Activated CD8-positive, alpha-beta memory T cell treated with anti-CD3 and anti-CD28 coated beads, Interleukin-2, amount 10 ng/mL, durations not matched to agents 7 days and 5 days (primary cell): ENCODE measurements around the gene TMEM200B. TPM values are rescaled to one million over a fixed set of nuclear protein-coding genes. Genes with fewer than 3 reads are reported as not detected.
"Not testable (repeated sequence)": the region's sequence is repeated elsewhere in the genome, so short reads cannot be mapped to it uniquely, and the experiment has no call there.

ENCODE experiments used
- ATAC-seq: fragments of 150-1000 bp; cut with Tn5 transposase; one replicate; pipeline ENCODE4 v1.10.0; 2021; ENCODE audit warnings: moderate library complexity
- CTCF ChIA-PET: fragments of 350-600 bp; sonication (Branson Sonifier 250); formaldehyde crosslinking; loops from one replicate; lab custom pipeline; 2021; ENCODE audit warnings: antibody characterized with exemption; lab: Charles Lee
- DNase-seq: peaks from one replicate; pipeline ENCODE4 v3.0.0-alpha.2; 2020
- H3K27ac Mint-ChIP-seq: one replicate; pipeline ENCODE4 v1.8.0; 2021; ENCODE audit warnings: mild to moderate bottlenecking, mixed read lengths
- H3K27me3 Mint-ChIP-seq: one replicate; pipeline ENCODE4 v1.8.0; 2021; ENCODE audit warnings: mixed read lengths
- H3K36me3 Mint-ChIP-seq: one replicate; pipeline ENCODE4 v1.8.0; 2021; ENCODE audit warnings: mild to moderate bottlenecking, mixed read lengths
- H3K4me1 Mint-ChIP-seq: one replicate; pipeline ENCODE4 v1.8.0; 2021; ENCODE audit warnings: mixed read lengths
- H3K4me3 Mint-ChIP-seq: one replicate; pipeline ENCODE4 v1.8.0; 2021; ENCODE audit warnings: mild to moderate bottlenecking, moderate library complexity, mixed read lengths
- H3K9me3 Mint-ChIP-seq: one replicate; pipeline ENCODE4 v1.8.0; 2022; ENCODE audit warnings: low read depth, mixed read lengths
- total RNA-seq, 2 experiments: library from RNA; stranded (reverse); gene quantifications; one replicate each; pipeline ENCODE4 v1.2.3, GENCODE V29; 2021

TMEM200B gene
- total RNA-seq, 2 experiments from 2014 or later: 0.09 TPM; not detected in 1

- no peak overlapping the region for H3K4me3 Mint-ChIP-seq
- ATAC-seq (no peak), DNase-seq (no peak)
- no peaks in the 10 kb centered on the region for H3K27me3 Mint-ChIP-seq
- H3K4me1 Mint-ChIP-seq: peaks cover 7% of the 10 kb centered on the region
- no peaks in the 10 kb centered on the region for H3K9me3 Mint-ChIP-seq
- no peak overlapping the region for H3K27ac Mint-ChIP-seq
- H3K36me3 Mint-ChIP-seq: peaks cover 58% of the 10 kb centered on the region
- CTCF ChIA-PET: interaction anchor here (0.6 to 1.3 kb wide), 2 partner anchors 10 to 20 kb away, joined by 3 to 5 read pairs; no protein-coding TSS in a partner anchor
Observed at GRCh38 chr1:29156543-29157268, 33.0 kb upstream of the TMEM200B start.

GRCh38 chr1:29152046-29152805, 28.5 kb upstream of the TMEM200B start:
- Mint-ChIP-seq H3K4me1 (no peaks in the 10 kb centered on the region), H3K4me3 (no peak overlapping the region), H3K36me3 (peaks cover 73% of the 10 kb centered on the region), H3K27me3 (no peaks in the 10 kb centered on the region), H3K27ac (no peak overlapping the region), H3K9me3 (no peaks in the 10 kb centered on the region)
- ATAC-seq: no peak
- no peak for DNase-seq
- CTCF ChIA-PET: interaction anchor here (0.7 to 1.4 kb wide), 3 partner anchors 19 to 276 kb away, joined by 3 to 4 read pairs (median 3); no protein-coding TSS in a partner anchor

- H3K4me1 Mint-ChIP-seq, DNase-seq, H3K27ac Mint-ChIP-seq, H3K4me3 Mint-ChIP-seq, H3K9me3 Mint-ChIP-seq, ATAC-seq, H3K27me3 Mint-ChIP-seq: not testable (repeated sequence)
- CTCF ChIA-PET: interaction anchor here (0.9 kb wide), 1 partner anchor 52 kb away, joined by 3 read pairs; no protein-coding TSS in a partner anchor
- H3K36me3 Mint-ChIP-seq: peaks cover 82% of the 10 kb centered on the region
Observed at GRCh38 chr1:29150346-29150745, 26.6 kb upstream of the TMEM200B start.

GRCh38 chr1:29148656-29149491, 25.2 kb upstream of the TMEM200B start:
- DNase-seq: no peak
- H3K27me3 Mint-ChIP-seq: no peaks in the 10 kb centered on the region
- CTCF ChIA-PET: no interaction called here
- H3K36me3 Mint-ChIP-seq: peaks cover 80% of the 10 kb centered on the region
- H3K4me3 Mint-ChIP-seq: no peak overlapping the region
- no peak overlapping the region for H3K27ac Mint-ChIP-seq
- ATAC-seq: no peak
- no peaks in the 10 kb centered on the region for H3K9me3 Mint-ChIP-seq
- H3K4me1 Mint-ChIP-seq: no peaks in the 10 kb centered on the region

DNA sequence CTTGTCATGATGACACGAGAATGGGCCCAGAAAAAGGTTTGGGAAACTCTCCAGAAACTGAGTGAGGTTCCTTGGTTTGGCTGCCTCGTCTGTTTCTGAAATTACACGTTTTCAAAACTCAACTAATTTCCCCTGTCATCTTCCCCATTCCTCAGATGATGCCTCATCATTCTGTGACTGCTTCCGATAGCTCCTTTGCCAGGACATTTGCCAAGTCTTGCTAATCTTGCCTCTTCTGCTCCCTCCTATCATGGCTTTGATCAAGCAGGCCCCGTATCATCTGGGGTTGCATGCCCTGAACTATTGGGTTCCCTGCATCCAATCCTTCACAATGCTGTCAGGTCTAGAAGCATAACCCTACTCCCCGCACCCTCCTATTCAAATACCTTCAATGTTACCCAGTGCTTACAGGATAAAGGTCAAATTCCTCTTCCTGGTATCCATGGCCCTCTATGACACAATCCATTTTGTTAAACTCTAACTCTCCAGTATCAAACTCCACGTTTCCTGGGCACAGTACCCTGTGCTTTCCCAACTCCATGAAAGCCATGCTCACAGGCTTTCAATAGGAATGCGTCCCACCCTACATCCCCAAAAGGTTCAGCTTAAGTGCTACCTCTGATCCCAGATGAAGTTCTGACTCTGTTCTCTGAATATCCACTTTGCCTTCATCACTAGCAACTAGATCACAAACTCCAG, 22.2 kb upstream of the TMEM200B start:
- ATAC-seq: no peak
- Mint-ChIP-seq H3K4me1 (no peaks in the 10 kb centered on the region), H3K9me3 (no peaks in the 10 kb centered on the region), H3K27ac (no peak overlapping the region), H3K36me3 (peaks cover 64% of the 10 kb centered on the region), H3K27me3 (no peaks in the 10 kb centered on the region), H3K4me3 (no peak overlapping the region)
- CTCF ChIA-PET: interaction anchor here (1.4 kb wide), 1 partner anchor 57 kb away, joined by 3 read pairs; no protein-coding TSS in a partner anchor
- no peak for DNase-seq

GRCh38 chr1:29144178-29144577, 20.5 kb upstream of the TMEM200B start:
- CTCF ChIA-PET: no interaction called here
- Mint-ChIP-seq H3K9me3 (no peaks in the 10 kb centered on the region), H3K27ac (no peak overlapping the region), H3K36me3 (peaks cover 49% of the 10 kb centered on the region), H3K4me1 (no peaks in the 10 kb centered on the region), H3K27me3 (no peaks in the 10 kb centered on the region), H3K4me3 (no peak overlapping the region)
- ATAC-seq (no peak), DNase-seq (no peak)

- no peak overlapping the region for H3K4me3 Mint-ChIP-seq
- H3K36me3 Mint-ChIP-seq: peaks cover 35% of the 10 kb centered on the region
- H3K27me3 Mint-ChIP-seq: no peaks in the 10 kb centered on the region
- no peak overlapping the region for H3K27ac Mint-ChIP-seq
- no peaks in the 10 kb centered on the region for H3K9me3 Mint-ChIP-seq
- CTCF ChIA-PET: no interaction called here
- DNase-seq: no peak
- ATAC-seq: no peak
- H3K4me1 Mint-ChIP-seq: no peaks in the 10 kb centered on the region
Observed at GRCh38 chr1:29142714-29143113, 19.0 kb upstream of the TMEM200B start.

DNA sequence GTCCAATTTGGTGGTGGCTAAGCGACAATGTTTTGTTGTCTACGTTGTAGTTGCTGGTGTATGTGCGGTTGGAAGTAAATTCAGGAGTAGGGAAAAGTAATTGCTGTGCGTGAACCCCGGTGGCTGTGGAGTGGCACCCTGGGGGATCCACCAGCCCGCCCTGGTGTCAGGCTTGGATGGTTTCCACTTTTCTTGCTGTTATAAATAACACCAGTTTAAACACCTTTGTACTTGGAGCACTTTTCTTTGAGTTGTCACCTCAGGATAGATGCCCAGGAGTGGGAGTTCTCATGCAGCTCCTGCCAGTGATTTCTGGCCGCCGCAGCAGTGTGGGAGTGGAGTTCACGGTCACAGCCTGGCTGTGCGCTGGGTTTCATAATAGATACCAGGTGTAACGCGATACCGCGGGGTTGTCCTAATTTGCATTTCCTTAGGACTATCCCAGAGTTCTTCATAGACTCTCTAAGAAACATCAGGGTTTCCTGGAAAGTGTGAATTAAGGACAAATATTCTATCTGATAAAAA, 12.8 kb upstream of the TMEM200B start:
- peaks cover 25% of the 10 kb centered on the region for H3K27me3 Mint-ChIP-seq
- H3K9me3 Mint-ChIP-seq: no peaks in the 10 kb centered on the region
- no peaks in the 10 kb centered on the region for H3K36me3 Mint-ChIP-seq
- peaks cover 4% of the 10 kb centered on the region for H3K4me1 Mint-ChIP-seq
- no peak for ATAC-seq
- no peak overlapping the region for H3K4me3 Mint-ChIP-seq
- no peak for DNase-seq
- no peak overlapping the region for H3K27ac Mint-ChIP-seq
- CTCF ChIA-PET: interaction anchor here (0.9 kb wide), 1 partner anchor 16 kb away, joined by 3 read pairs; no protein-coding TSS in a partner anchor

DNA sequence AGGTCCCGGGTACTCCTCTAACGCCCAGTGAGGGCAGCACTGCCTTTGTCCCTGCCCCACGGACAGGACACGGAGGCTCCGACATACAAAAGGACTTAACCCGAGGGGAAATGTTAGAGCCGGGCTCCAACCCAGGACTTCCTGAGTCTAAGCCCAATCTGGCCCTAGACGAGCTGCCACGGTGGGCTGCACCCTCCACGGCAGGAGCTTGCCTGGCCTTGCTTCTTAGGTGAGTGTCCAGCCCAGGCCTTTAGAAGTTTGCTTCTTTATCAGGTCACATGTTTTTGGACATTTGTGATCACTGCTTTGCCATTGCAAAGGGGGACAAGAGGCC, 11.0 kb upstream of the TMEM200B start:
- Mint-ChIP-seq H3K4me1 (peaks cover 4% of the 10 kb centered on the region), H3K27me3 (peaks cover 32% of the 10 kb centered on the region), H3K9me3 (no peaks in the 10 kb centered on the region), H3K4me3 (no peak overlapping the region), H3K36me3 (no peaks in the 10 kb centered on the region), H3K27ac (no peak overlapping the region)
- DNase-seq (no peak), ATAC-seq (no peak)
- CTCF ChIA-PET: interaction anchor here (0.7 kb wide), 1 partner anchor 68 kb away, joined by 4 read pairs; no protein-coding TSS in a partner anchor

DNA sequence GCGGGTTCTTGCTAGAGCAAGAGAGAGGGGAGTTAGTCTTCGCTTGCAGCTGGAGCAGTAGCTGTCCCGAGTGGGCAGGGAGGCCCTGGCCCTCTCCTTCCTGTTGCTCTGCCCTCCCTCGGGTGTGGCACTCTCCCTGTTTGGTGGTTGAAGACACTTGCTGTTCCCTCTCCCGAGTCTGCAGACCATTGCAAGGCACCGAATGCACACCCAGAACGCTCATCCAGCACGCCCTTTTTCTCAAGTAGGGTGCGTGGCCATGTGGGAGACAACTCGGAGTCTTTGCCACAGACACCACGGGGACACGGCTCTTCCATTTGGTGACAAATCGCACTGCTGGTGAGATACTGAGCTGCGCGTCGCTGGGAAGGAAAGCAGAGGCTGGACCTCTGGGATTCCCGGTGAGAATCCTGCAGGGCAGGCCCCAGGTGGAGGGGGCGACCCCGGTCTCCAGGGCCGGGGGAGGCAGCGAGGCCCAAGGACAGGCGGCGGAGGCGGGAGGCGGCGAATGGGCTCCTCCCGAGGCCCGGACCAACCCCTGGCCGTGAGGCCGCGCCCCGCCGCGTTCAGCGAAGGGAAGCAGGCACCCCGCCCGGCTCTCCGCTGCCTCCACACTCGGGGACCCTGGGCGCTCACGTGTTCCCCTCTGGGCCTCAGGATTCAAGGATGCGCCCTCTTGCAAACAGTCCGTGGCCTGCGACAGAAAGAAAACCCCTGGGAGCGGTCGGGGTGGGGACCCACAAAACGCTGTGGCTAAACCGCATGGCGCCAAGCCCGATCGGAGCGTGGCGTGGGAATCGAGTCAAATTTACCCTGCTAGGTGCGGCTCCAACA, 10.4 kb upstream of the TMEM200B start:
- Mint-ChIP-seq H3K27me3 (peaks cover 32% of the 10 kb centered on the region), H3K36me3 (no peaks in the 10 kb centered on the region), H3K4me3 (no peak overlapping the region), H3K27ac (no peak overlapping the region), H3K9me3 (no peaks in the 10 kb centered on the region), H3K4me1 (peaks cover 4% of the 10 kb centered on the region)
- ATAC-seq (peak; percentile 16), DNase-seq (no peak)
- CTCF ChIA-PET: no interaction called here

DNA sequence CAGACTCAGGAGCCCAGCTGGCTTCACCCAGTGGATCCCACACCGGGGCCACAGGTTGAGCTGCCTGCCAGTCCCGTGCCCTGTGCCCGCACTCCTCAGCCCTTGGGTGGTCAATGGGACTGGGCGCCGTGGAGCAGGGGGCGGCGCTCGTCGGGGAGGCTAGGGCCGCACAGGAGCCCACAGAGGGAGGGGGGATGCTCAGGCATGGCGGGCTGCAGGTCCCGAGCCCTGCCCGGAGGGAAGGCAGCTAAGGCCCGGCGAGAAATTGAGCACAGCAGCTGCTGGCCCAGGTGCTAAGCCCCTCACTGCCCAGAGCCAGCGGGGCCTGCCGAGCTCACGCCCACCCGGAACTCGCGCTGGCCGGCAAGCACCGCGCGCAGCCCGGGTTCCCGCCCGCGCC, 7.4 kb upstream of the TMEM200B start:
- H3K4me1 Mint-ChIP-seq, H3K9me3 Mint-ChIP-seq, H3K36me3 Mint-ChIP-seq, DNase-seq, ATAC-seq, H3K27ac Mint-ChIP-seq, CTCF ChIA-PET, H3K4me3 Mint-ChIP-seq: not testable (repeated sequence)
- H3K27me3 Mint-ChIP-seq: peaks cover 41% of the 10 kb centered on the region

GRCh38 chr1:29129916-29130315, 6.2 kb upstream of the TMEM200B start:
- DNase-seq (no peak), ATAC-seq (no peak)
- Mint-ChIP-seq H3K27me3 (peaks cover 45% of the 10 kb centered on the region), H3K36me3 (no peaks in the 10 kb centered on the region), H3K27ac (no peak overlapping the region), H3K9me3 (no peaks in the 10 kb centered on the region), H3K4me1 (peaks cover 4% of the 10 kb centered on the region), H3K4me3 (no peak overlapping the region)
- CTCF ChIA-PET: interaction anchor here (0.9 to 2.2 kb wide), 3 partner anchors 68 to 248 kb away, joined by 3 to 5 read pairs (median 4); no protein-coding TSS in a partner anchor
